H9 (cell line): ENCODE measurements around the gene TTLL12. TPM values are rescaled to one million over a fixed set of nuclear protein-coding genes. Genes with fewer than 3 reads are reported as not detected.

ENCODE experiments used
- DNase-seq: peaks from one replicate; pipeline ENCODE4 v3.0.0-alpha.2; 2017
- H2AFZ ChIP-seq: one replicate; pipeline ENCODE4 v1.6.1; 2013; ENCODE audit warnings: mild to moderate bottlenecking, low read length, control low read depth, moderate library complexity
- H2AK5ac ChIP-seq: 2 replicates; pipeline ENCODE4 v1.6.1; 2013; ENCODE audit warnings: low read length, control low read depth, mixed read lengths; ENCODE audit not compliant: insufficient read length
- H2BK120ac ChIP-seq: one replicate; pipeline ENCODE4 v1.6.1; 2013; ENCODE audit warnings: low read depth, mild to moderate bottlenecking, low read length, control low read depth, inconsistent platforms; ENCODE audit not compliant: poor library complexity, severe bottlenecking
- H2BK12ac ChIP-seq: 2 replicates; pipeline ENCODE4 v1.6.1; 2013; ENCODE audit warnings: low read length, control low read depth, mixed read lengths, low read depth; ENCODE audit not compliant: insufficient read length
- H2BK15ac ChIP-seq: 2 replicates; pipeline ENCODE4 v1.6.1; 2013; ENCODE audit warnings: low read depth, low read length, control low read depth
- H2BK20ac ChIP-seq: one replicate; pipeline ENCODE4 v1.6.1; 2013; ENCODE audit warnings: low read depth, mild to moderate bottlenecking, low read length, control low read depth, inconsistent platforms; ENCODE audit not compliant: poor library complexity, severe bottlenecking
- H2BK5ac ChIP-seq: 2 replicates; pipeline ENCODE4 v1.6.1; 2013; ENCODE audit warnings: low read length, control low read depth, mixed read lengths; ENCODE audit not compliant: insufficient read length
- H3K14ac ChIP-seq: 2 replicates; pipeline ENCODE4 v1.6.1; 2013; ENCODE audit warnings: low read length, control low read depth; ENCODE audit not compliant: insufficient read depth
- H3K18ac ChIP-seq: 2 replicates; pipeline ENCODE4 v1.6.1; 2013; ENCODE audit warnings: low read depth, mild to moderate bottlenecking, mixed read lengths, low read length, control low read depth; ENCODE audit not compliant: insufficient read length
- H3K23ac ChIP-seq: 2 replicates; pipeline ENCODE4 v1.6.1; 2013; ENCODE audit warnings: low read length, control low read depth, mixed read lengths, low read depth; ENCODE audit not compliant: insufficient read length
- H3K23me2 ChIP-seq: 2 replicates; pipeline ENCODE4 v1.6.1; 2013; ENCODE audit warnings: low read depth, mild to moderate bottlenecking, mixed read lengths, low read length, control low read depth; ENCODE audit not compliant: insufficient read length, poor library complexity, severe bottlenecking
- H3K27ac ChIP-seq: 2 replicates; pipeline ENCODE4 v1.5.1; 2013; ENCODE audit warnings: low read length, control low read depth, mixed read lengths, low read depth; ENCODE audit not compliant: insufficient read length
- H3K27me3 ChIP-seq: 2 replicates; pipeline ENCODE4 v1.6.1; 2013; ENCODE audit warnings: low read length, control low read depth, inconsistent platforms; ENCODE audit not compliant: insufficient read depth
- H3K4ac ChIP-seq: 2 replicates; pipeline ENCODE4 v1.6.1; 2013; ENCODE audit warnings: low read depth, mild to moderate bottlenecking, control low read depth, inconsistent platforms, low read length, moderate library complexity
- H3K4me1 ChIP-seq: 2 replicates; pipeline ENCODE4 v1.6.1; 2013; ENCODE audit warnings: low read length, control low read depth, inconsistent platforms; ENCODE audit not compliant: insufficient read depth
- H3K4me2 ChIP-seq: 2 replicates; pipeline ENCODE4 v1.6.1; 2013; ENCODE audit warnings: low read length, control low read depth, mixed read lengths; ENCODE audit not compliant: insufficient read length, insufficient read depth
- H3K56ac ChIP-seq: 2 replicates; pipeline ENCODE4 v1.6.1; 2013; ENCODE audit warnings: low read depth, mild to moderate bottlenecking, mixed read lengths, low read length, control low read depth; ENCODE audit not compliant: insufficient read length
- H3K79me1 ChIP-seq: 2 replicates; pipeline ENCODE4 v1.6.1; 2013; ENCODE audit warnings: low read depth, mild to moderate bottlenecking, moderate library complexity, low read length, control low read depth, inconsistent platforms; ENCODE audit not compliant: insufficient read depth, poor library complexity, severe bottlenecking
- H3K79me2 ChIP-seq: 2 replicates; pipeline ENCODE4 v1.6.1; 2013; ENCODE audit warnings: low read length, control low read depth, inconsistent platforms; ENCODE audit not compliant: insufficient read depth
- H3K9ac ChIP-seq: 2 replicates; pipeline ENCODE4 v1.6.1; 2013; ENCODE audit warnings: low read length, control low read depth, mixed read lengths; ENCODE audit not compliant: insufficient read length; ENCODE audit errors: extremely low read depth
- H3K9me3 ChIP-seq: one replicate; pipeline ENCODE4 v1.6.1; 2013; ENCODE audit warnings: low read depth, low read length, inconsistent platforms; ENCODE audit not compliant: control insufficient read depth
- H3T11ph ChIP-seq: one replicate; pipeline ENCODE4 v1.6.1; 2013; ENCODE audit warnings: mild to moderate bottlenecking, low read length, control low read depth, inconsistent platforms
- H4K20me1 ChIP-seq: one replicate; pipeline ENCODE4 v1.6.1; 2013; ENCODE audit not compliant: control insufficient read depth, insufficient read length, insufficient read depth
- H4K5ac ChIP-seq: 2 replicates; pipeline ENCODE4 v1.6.1; 2013; ENCODE audit warnings: low read depth, mild to moderate bottlenecking, mixed read lengths, low read length, control low read depth; ENCODE audit not compliant: insufficient read length
- H4K8ac ChIP-seq: replicated peaks from 2 replicates; pipeline ENCODE4 v1.6.1; 2013; ENCODE audit warnings: low read length, control low read depth, mixed read lengths, low read depth; ENCODE audit not compliant: insufficient read length
- H4K91ac ChIP-seq: 2 replicates; pipeline ENCODE4 v1.6.1; 2013; ENCODE audit warnings: low read depth, mild to moderate bottlenecking, moderate library complexity, mixed read lengths, low read length, control low read depth; ENCODE audit not compliant: insufficient read length
- H3K27ac Mint-ChIP-seq, 3 experiments: 2 replicates in 2 of 3; 3 replicates in 1 of 3; pipeline ENCODE4 v1.8.0; 2020 to 2021; ENCODE audit warnings: mixed read lengths in 3 of 3, mild to moderate bottlenecking in 1 of 3, moderate library complexity in 1 of 3
- H3K27me3 Mint-ChIP-seq: 2 replicates; pipeline ENCODE4 v1.8.0; 2021; ENCODE audit warnings: low read depth, mild to moderate bottlenecking, moderate library complexity, mixed read lengths
- H3K36me3 Mint-ChIP-seq, 3 experiments: 2 replicates in 2 of 3; 3 replicates in 1 of 3; pipeline ENCODE4 v1.8.0; 2020 to 2021; ENCODE audit warnings: low read depth in 3 of 3, mixed read lengths in 3 of 3; ENCODE audit not compliant: insufficient read depth in 1 of 3
- H3K4me1 Mint-ChIP-seq, 2 experiments: 2 replicates each; pipeline ENCODE4 v1.8.0; 2020; ENCODE audit warnings: mixed read lengths in 2 of 2
- H3K4me3 Mint-ChIP-seq, 2 experiments: 2 replicates in 1 of 2; 3 replicates in 1 of 2; pipeline ENCODE4 v1.8.0; 2020 to 2021; ENCODE audit warnings: mild to moderate bottlenecking in 2 of 2, mixed read lengths in 2 of 2, moderate library complexity in 1 of 2
- H3K9me3 Mint-ChIP-seq, 2 experiments: 2 replicates in 1 of 2; 3 replicates in 1 of 2; pipeline ENCODE4 v1.8.0; 2020; ENCODE audit warnings: mild to moderate bottlenecking in 2 of 2, mixed read lengths in 2 of 2, moderate library complexity in 1 of 2
- WGBS: extraction: QIAGEN DNeasy Blood & Tissue Kit; methylation state at CpG from one replicate; pipeline ENCODE4 v1.1.7; 2013; ENCODE audit warnings: missing lambda C conversion rate, low lambda C conversion rate, mixed read lengths; ENCODE audit not compliant: insufficient read length; ENCODE audit errors: extremely low coverage; 5-methylcytosine and 5-hydroxymethylcytosine counted together
- total RNA-seq: library from RNA; stranded (reverse); gene quantifications from 2 replicates; pipeline ENCODE4 v1.2.1, GENCODE V29; 2021
- TF ChIP-seq, protein P1 (sequence below): fragments of 200-600 bp; sonication (generic); conservative IDR thresholded peaks from 3 replicates; pipeline ENCODE4 v1.8.0; 2021; ENCODE audit warnings: antibody characterized with exemption, mild to moderate bottlenecking

Gene TTLL12
- total RNA-seq, 1 experiment from 2014 or later: 89.6 TPM

DNA sequence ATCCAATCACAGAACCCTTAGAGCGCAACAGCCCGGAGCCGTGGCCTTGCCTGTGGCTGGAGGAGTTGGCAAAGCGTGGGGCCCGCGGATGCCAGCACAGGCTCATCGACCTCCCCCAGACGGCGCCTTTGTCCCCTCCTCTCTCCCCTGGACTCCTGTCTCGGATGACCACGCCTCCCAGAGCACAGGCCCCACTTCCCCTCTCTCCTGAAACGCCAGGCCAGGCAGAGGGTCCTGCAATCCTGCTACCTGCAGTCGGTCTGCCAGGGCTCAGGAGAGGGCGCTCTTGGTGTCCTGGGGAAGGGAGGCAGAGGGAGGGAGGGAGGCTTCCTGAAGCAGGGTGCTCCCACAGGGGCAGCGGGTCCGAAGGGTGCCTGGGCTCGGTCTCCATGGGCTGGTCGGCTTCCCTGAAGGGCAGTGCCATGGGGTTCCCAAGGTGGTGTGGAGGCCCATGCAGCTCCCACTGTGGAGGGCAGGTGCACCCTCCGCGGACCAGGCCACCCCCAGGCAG, 16.6 kb upstream of the TTLL12 start:
- H3K27ac Mint-ChIP-seq: peak overlapping the region in 1 of 3 experiments; percentile 82; a peak in 1 of 7 replicates
- Histone ChIP-seq H4K20me1 (no peaks in the 10 kb centered on the region), H3K9me3 (no peaks in the 10 kb centered on the region), H3K23me2 (no peaks in the 10 kb centered on the region), H3K27ac (no peak overlapping the region), H2BK120ac (no peak overlapping the region), H4K8ac (no peak overlapping the region), H2BK15ac (no peak overlapping the region), H3K9ac (no peak overlapping the region), H3K23ac (no peak overlapping the region), H3K4me1 (no peaks in the 10 kb centered on the region), H2BK5ac (no peak overlapping the region), H3K79me2 (no peaks in the 10 kb centered on the region), H2AK5ac (no peak overlapping the region), H3T11ph (no peak overlapping the region), H3K4me2 (no peak overlapping the region), H2BK12ac (no peak overlapping the region), H2BK20ac (no peak overlapping the region), H2AFZ (no peak overlapping the region), H4K5ac (no peak overlapping the region), H3K18ac (no peak overlapping the region), H3K4ac (no peak overlapping the region), H3K27me3 (no peaks in the 10 kb centered on the region), H4K91ac (no peak overlapping the region), H3K79me1 (no peaks in the 10 kb centered on the region), H3K56ac (no peak overlapping the region), H3K14ac (no peak overlapping the region)
- H3K9me3 Mint-ChIP-seq: no peaks in the 10 kb centered on the region
- H3K4me1 Mint-ChIP-seq: peaks cover 11 to 21% of the 10 kb centered on the region in 2 experiments
- WGBS: no CpG with 5 or more reads among the region's 20 CpGs
- H3K36me3 Mint-ChIP-seq: no peaks in the 10 kb centered on the region
- peak overlapping the region in 1 of 2 experiments; percentile 46; a peak in 1 of 5 replicates for H3K4me3 Mint-ChIP-seq
- TF ChIP-seq, protein P1, sequence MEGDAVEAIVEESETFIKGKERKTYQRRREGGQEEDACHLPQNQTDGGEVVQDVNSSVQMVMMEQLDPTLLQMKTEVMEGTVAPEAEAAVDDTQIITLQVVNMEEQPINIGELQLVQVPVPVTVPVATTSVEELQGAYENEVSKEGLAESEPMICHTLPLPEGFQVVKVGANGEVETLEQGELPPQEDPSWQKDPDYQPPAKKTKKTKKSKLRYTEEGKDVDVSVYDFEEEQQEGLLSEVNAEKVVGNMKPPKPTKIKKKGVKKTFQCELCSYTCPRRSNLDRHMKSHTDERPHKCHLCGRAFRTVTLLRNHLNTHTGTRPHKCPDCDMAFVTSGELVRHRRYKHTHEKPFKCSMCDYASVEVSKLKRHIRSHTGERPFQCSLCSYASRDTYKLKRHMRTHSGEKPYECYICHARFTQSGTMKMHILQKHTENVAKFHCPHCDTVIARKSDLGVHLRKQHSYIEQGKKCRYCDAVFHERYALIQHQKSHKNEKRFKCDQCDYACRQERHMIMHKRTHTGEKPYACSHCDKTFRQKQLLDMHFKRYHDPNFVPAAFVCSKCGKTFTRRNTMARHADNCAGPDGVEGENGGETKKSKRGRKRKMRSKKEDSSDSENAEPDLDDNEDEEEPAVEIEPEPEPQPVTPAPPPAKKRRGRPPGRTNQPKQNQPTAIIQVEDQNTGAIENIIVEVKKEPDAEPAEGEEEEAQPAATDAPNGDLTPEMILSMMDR: peak; percentile 62
- DNase-seq: peak; percentile 92
- H3K27me3 Mint-ChIP-seq: peaks cover 5% of the 10 kb centered on the region
